Breast epithelium (tissue), 4 donors: ENCODE measurements around the gene PHACTR3. TPM values are rescaled to one million over a fixed set of nuclear protein-coding genes. Genes with fewer than 3 reads are reported as not detected.

Experiments used
- DNase-seq, 2 donors: peaks; one replicate each; pipeline ENCODE4 v3.0.0-alpha.2; 2019; ENCODE audit warnings: low spot score in 2 of 2
- H3K27ac ChIP-seq, 2 donors: fragments of 200-600 bp; sonication (generic) in 1 of 2; one replicate each; pipeline ENCODE4 v1.5.1; 2016 to 2019; ENCODE audit warnings: mild to moderate bottlenecking in 1 of 2
- H3K27me3 ChIP-seq, 2 donors: fragments of 200-600 bp; sonication (generic) in 1 of 2; one replicate each; pipeline versions ENCODE4 v1.5.1 to v1.6.0; 2017 to 2019; ENCODE audit warnings: control low read depth in 1 of 2, mild to moderate bottlenecking in 1 of 2
- H3K36me3 ChIP-seq: fragments of 200-600 bp; one replicate; pipeline ENCODE4 v1.5.1; 2019
- H3K4me1 ChIP-seq, 2 donors: fragments of 200-600 bp; sonication (generic); one replicate each; pipeline ENCODE4 v1.5.1; 2016 to 2019; ENCODE audit warnings: control low read depth in 1 of 2
- H3K4me3 ChIP-seq, 3 donors: fragments of 200-600 bp; sonication (generic); 1 replicate in 2 of 3; 2 replicates in 1 of 3; pipeline ENCODE4 v1.5.1; 2016 to 2019; ENCODE audit warnings: mild to moderate bottlenecking in 3 of 3, moderate library complexity in 2 of 3
- H3K9me3 ChIP-seq, 2 donors: fragments of 200-600 bp; sonication (generic) in 1 of 2; one replicate each; pipeline ENCODE4 v1.5.1; 2016 to 2019; ENCODE audit warnings: control low read depth in 1 of 2
- CTCF ChIP-seq, 3 donors: fragments of 450-650 bp; IDR thresholded peaks; one replicate each; pipeline ENCODE4 v1.5.1; 2016 to 2017; ENCODE audit warnings: antibody characterized with exemption in 3 of 3, mild to moderate bottlenecking in 3 of 3, moderate library complexity in 3 of 3
- POLR2A ChIP-seq: fragments of 450-650 bp; IDR thresholded peaks from one replicate; pipeline ENCODE4 v1.6.1; 2016; ENCODE audit warnings: antibody characterized with exemption, mild to moderate bottlenecking, moderate library complexity
- POLR2AphosphoS5 ChIP-seq, 3 donors: sonication (generic); formaldehyde crosslinking; IDR thresholded peaks; one replicate each; pipeline ENCODE4 v1.6.1; 2017; ENCODE audit warnings: antibody characterized with exemption in 3 of 3
- intact Hi-C: fragments of 100-400 bp; cut with DNase I; formaldehyde crosslinking; loops from one replicate; pipeline ENCODE4 v1.15.1; 2023; ENCODE audit warnings: low total_unique reads
- total RNA-seq, 3 donors: library from RNA; depleted of rRNA; stranded (reverse); fragments of >200 nt; gene quantifications; one replicate each; pipeline ENCODE4 v1.1.0, GENCODE V29; 2016

Gene PHACTR3
- total RNA-seq, 3 donors from 2014 or later = 0.16 to 0.33 (median 0.29) TPM

DNA sequence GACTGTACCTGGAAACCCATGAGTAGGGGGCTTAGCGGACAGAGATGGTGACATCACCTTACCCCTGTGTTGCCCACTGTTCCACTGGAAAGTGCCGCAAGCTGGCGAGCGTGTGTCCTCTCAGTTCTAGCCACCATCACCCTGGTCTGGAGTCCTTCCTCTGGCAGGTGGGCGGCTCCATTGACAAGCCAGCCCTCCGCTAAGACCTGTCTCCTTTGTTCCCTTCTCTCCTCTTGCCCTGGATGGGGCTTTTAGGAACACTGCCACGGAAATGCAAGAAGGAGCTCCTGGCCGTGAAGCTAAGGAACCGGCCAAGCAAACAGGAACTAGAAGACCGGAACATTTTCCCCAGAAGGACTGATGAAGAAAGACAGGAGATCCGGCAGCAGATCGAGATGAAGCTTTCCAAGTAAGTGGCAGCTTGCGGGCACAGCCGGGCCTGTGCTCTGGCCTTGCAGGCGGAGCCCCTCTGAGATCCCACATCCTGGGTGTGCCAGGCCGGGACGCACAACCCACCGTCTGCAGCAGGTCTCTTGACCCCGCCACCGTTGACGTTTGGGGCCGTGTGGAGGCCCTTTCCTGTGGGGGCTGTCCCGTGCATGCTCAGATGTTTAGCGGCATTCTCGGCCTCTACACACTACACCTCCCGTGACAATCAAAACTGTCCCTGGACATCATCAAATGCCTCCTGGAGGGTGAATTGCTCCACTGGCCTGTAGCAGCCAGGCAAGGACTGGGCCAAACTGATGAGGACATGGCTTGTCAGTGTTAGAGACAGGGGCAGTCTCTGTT lies 201.6 kb downstream of the PHACTR3 start:
- no peak overlapping the region for H3K27ac ChIP-seq
- no peak overlapping the region for H3K4me3 ChIP-seq
- H3K9me3 ChIP-seq = peaks cover under 1 to 5% of the 10 kb centered on the region in 2 donors
- no peaks in the 10 kb centered on the region for H3K4me1 ChIP-seq
- intact Hi-C loops = no loop called here
- H3K27me3 ChIP-seq = peaks cover 0 to 25% of the 10 kb centered on the region in 2 donors
- TF ChIP-seq CTCF (IDR thresholded peaks at IDR 0.05) = no peak
- TF ChIP-seq POLR2AphosphoS5 (IDR thresholded peaks at IDR 0.05) = no peak
- TF ChIP-seq POLR2A = no peak
- no peaks in the 10 kb centered on the region for H3K36me3 ChIP-seq
- DNase-seq = peak in 1 of 2 donors; percentile 38

DNA sequence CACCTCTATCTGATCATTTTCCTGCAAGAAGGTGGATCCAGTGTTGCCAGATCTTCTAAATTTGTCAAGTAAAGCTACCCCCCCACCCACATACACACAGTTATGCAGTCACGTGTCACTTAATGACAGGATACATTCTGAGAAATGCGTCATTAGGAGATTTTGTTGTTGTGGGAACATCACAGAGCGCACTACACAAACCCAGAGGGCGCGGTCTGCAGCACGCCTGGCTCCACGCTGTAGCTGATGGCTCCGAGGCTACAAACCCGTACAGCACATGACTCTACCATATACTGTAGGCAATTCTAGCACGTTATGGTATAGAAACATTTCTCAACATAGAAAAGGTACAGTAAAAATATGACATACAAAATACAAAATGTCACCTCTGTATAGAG lies 202.2 kb downstream of the PHACTR3 start:
- Histone ChIP-seq H3K9me3 (no peaks in the 10 kb centered on the region), H3K27ac (no peak overlapping the region), H3K36me3 (no peaks in the 10 kb centered on the region), H3K4me1 (no peaks in the 10 kb centered on the region), H3K27me3 (peaks cover 0 to 25% of the 10 kb centered on the region in 2 donors), H3K4me3 (no peak overlapping the region)
- TF ChIP-seq POLR2AphosphoS5 (IDR thresholded peaks at IDR 0.05) = no peak
- no peak for TF ChIP-seq CTCF (IDR thresholded peaks at IDR 0.05)
- no peak for TF ChIP-seq POLR2A
- intact Hi-C loops = no loop called here
- no peak for DNase-seq

DNA sequence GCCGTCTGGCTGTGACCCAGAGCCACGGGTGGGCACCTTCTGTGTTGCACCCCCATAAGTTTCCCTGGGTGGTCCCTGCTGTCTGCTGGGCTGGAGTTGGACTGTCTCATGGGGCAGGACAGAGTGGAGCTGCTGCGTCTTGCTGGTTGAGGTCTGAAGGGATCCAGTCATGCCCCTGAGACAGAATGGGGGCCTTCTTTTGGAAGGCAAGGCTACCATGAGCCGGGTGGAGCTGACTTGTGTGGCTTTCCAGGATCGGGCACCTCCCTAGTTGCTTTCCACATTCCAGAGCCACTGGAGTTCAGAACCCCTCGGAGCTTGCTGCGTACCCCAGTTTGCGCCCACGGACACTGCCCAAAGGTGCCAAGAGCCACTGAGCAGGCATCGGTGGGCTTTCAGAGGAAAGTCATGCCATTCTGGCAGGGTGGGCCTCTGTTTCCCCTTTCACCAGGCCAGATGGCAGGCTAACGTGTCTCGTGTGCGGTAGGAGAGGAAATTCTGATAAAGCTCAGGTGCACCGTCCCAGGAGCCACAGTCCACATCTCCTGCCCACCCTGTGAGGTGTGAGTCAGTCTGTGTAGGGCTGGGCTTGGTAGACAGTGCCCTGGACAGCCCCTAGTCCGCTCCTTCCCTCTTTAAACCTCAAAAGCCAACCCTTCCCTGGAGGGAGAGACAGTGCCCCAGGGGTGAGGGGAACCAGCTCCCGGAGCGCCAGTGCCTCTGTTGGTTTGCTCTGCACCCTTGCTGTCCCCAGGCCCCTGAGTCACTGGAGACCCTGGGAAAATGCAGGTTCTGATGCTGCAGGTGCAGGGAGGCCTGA lies 203.8 kb downstream of the PHACTR3 start:
- H3K27ac ChIP-seq = no peak overlapping the region
- H3K4me3 ChIP-seq = no peak overlapping the region
- peak in 1 of 2 donors; percentile 22 for DNase-seq
- H3K36me3 ChIP-seq = no peaks in the 10 kb centered on the region
- H3K4me1 ChIP-seq = no peaks in the 10 kb centered on the region
- intact Hi-C loops = no loop called here
- H3K27me3 ChIP-seq = peaks cover 0 to 14% of the 10 kb centered on the region in 2 donors
- no peaks in the 10 kb centered on the region for H3K9me3 ChIP-seq
- TF ChIP-seq POLR2AphosphoS5 (IDR thresholded peaks at IDR 0.05) = no peak
- no peak for TF ChIP-seq POLR2A
- no peak for TF ChIP-seq CTCF (IDR thresholded peaks at IDR 0.05)

GRCh38 chr20:59808729-59809381 lies 204.5 kb downstream of the PHACTR3 start:
- TF ChIP-seq POLR2A = no peak
- no peak for TF ChIP-seq POLR2AphosphoS5 (IDR thresholded peaks at IDR 0.05)
- TF ChIP-seq CTCF (IDR thresholded peaks at IDR 0.05) = no peak
- intact Hi-C loops = no loop called here
- Histone ChIP-seq H3K4me3 (no peak overlapping the region), H3K9me3 (no peaks in the 10 kb centered on the region), H3K36me3 (no peaks in the 10 kb centered on the region), H3K4me1 (no peaks in the 10 kb centered on the region), H3K27me3 (peaks cover 0 to 10% of the 10 kb centered on the region in 2 donors), H3K27ac (no peak overlapping the region)
- peak in 1 of 2 donors; percentile 37 for DNase-seq
